GM10847 (cell line): ENCODE measurements around the gene RPTOR.

Experiments used
- POLR2A ChIP-seq: IDR thresholded peaks from 2 replicates; pipeline ENCODE4 v1.6.1; 2011; ENCODE audit not compliant: insufficient read length; ENCODE audit errors: extremely low read depth

RPTOR gene

GRCh38 chr17:80860101-80860671 lies 315.5 kb downstream of the RPTOR start:
- no peak for TF ChIP-seq POLR2A

GRCh38 chr17:80860703-80861417 lies 316.2 kb downstream of the RPTOR start:
- TF ChIP-seq POLR2A, result no peak

GRCh38 chr17:80861418-80861815 lies 316.8 kb downstream of the RPTOR start:
- no peak for TF ChIP-seq POLR2A

GRCh38 chr17:80861892-80862291 lies 317.3 kb downstream of the RPTOR start:
- no peak for TF ChIP-seq POLR2A

- TF ChIP-seq POLR2A, result no peak
These were observed 317.9 kb downstream of the RPTOR start for GRCh38 chr17:80862481-80862961.

GRCh38 chr17:80862978-80863377 lies 318.3 kb downstream of the RPTOR start:
- no peak for TF ChIP-seq POLR2A

- TF ChIP-seq POLR2A, result no peak
These were observed 319.0 kb downstream of the RPTOR start for GRCh38 chr17:80863626-80864025.

- no peak for TF ChIP-seq POLR2A
These were observed 320.1 kb downstream of the RPTOR start for GRCh38 chr17:80864751-80865150.

GRCh38 chr17:80866050-80866793 lies 321.6 kb downstream of the RPTOR start:
- TF ChIP-seq POLR2A, result no peak

GRCh38 chr17:80868022-80868609 lies 323.5 kb downstream of the RPTOR start:
- no peak for TF ChIP-seq POLR2A

- TF ChIP-seq POLR2A, result no peak
These were observed 325.0 kb downstream of the RPTOR start for GRCh38 chr17:80869481-80870145.

GRCh38 chr17:80870401-80870800 lies 325.8 kb downstream of the RPTOR start:
- TF ChIP-seq POLR2A, result no peak

- TF ChIP-seq POLR2A, result no peak
These were observed 326.7 kb downstream of the RPTOR start for GRCh38 chr17:80871341-80871740.

- no peak for TF ChIP-seq POLR2A
These were observed 327.4 kb downstream of the RPTOR start for GRCh38 chr17:80872001-80872500.

GRCh38 chr17:80872501-80873306 lies 328.1 kb downstream of the RPTOR start:
- no peak for TF ChIP-seq POLR2A
